A549 (cell line): Measurements from ENCODE around the gene ABHD13. TPM values are rescaled to one million over a fixed set of nuclear protein-coding genes. Genes with fewer than 3 reads are reported as not detected.

Experiments
- ATAC-seq, 2 experiments: fragments of 200-7000 bp in 1 of 2; fragments of >200 bp in 1 of 2; cut with Nextera tagmentation in 1 of 2; cut with Tn5 transposase in 1 of 2; 3 replicates each; pipeline versions ENCODE4 v1.8.0 to v1.9.1; 2018 to 2020; ENCODE audit warnings: mild to moderate bottlenecking in 1 of 2, moderate library complexity in 1 of 2
- CTCF ChIA-PET: fragments of 300-600 bp; sonication (Branson Sonifier 250); formaldehyde crosslinking; extraction: SDS; loops from one replicate; lab custom pipeline; 2021; ENCODE audit warnings: antibody characterized with exemption, inconsistent platforms; lab: Yijun Ruan, JAX
- POLR2A ChIA-PET: fragments of 350-600 bp; formaldehyde crosslinking; extraction: SDS; loops from one replicate; lab custom pipeline; 2021; ENCODE audit warnings: antibody characterized with exemption, inconsistent platforms; lab: Yijun Ruan, JAX
- DNase-seq, 2 experiments: peaks; one replicate each; pipeline versions ENCODE4 v3.0.0 to v3.0.0-alpha.2; 2011 to 2016; ENCODE audit warnings: low read depth in 1 of 2, low spot score in 1 of 2
- FAIRE-seq: peaks from 2 replicates; lab custom pipeline; 2011; peaks lifted over from hg19 to GRCh38; lab: Jason Lieb, UNC
- H3K27ac ChIP-seq, 2 experiments: fragments of >200 bp; sonication (Bioruptor Twin); formaldehyde crosslinking; 3 replicates each; pipeline ENCODE4 v1.5.1; 2016 to 2017
- H3K4me1 ChIP-seq: fragments of >200 bp; sonication (Bioruptor Twin); formaldehyde crosslinking; 3 replicates; pipeline ENCODE4 v1.6.1; 2016
- H3K4me2 ChIP-seq: fragments of >200 bp; sonication (Bioruptor Twin); formaldehyde crosslinking; 3 replicates; pipeline ENCODE4 v1.6.1; 2016
- H3K4me3 ChIP-seq: fragments of >200 bp; sonication (Bioruptor Twin); formaldehyde crosslinking; 3 replicates; pipeline ENCODE4 v1.5.1; 2016
- H3K9me3 ChIP-seq: fragments of >200 bp; sonication (Bioruptor Twin); formaldehyde crosslinking; 3 replicates; pipeline ENCODE4 v1.6.1; 2016
- ATOH8 ChIP-seq: fragments of 250-450 bp; sonication (Bioruptor Pico); IDR thresholded peaks from 2 replicates; pipeline ENCODE4 v1.5.0; 2020; ENCODE audit warnings: low read depth, mild to moderate bottlenecking, moderate library complexity
- BCL3 ChIP-seq: fragments of >200 bp; sonication (Bioruptor Twin); formaldehyde crosslinking; IDR thresholded peaks from 3 replicates; pipeline ENCODE4 v1.6.1; 2016
- CBX2 ChIP-seq: fragments of 200-600 bp; sonication (generic); IDR thresholded peaks from 2 replicates; pipeline ENCODE4 v1.6.1; 2016; ENCODE audit warnings: low read depth, mild to moderate bottlenecking, borderline replicate concordance
- CEBPB ChIP-seq, 2 experiments: fragments of >200 bp in 1 of 2; sonication (Bioruptor Twin) in 1 of 2; formaldehyde crosslinking in 1 of 2; IDR thresholded peaks; 2 replicates each; pipeline ENCODE4 v1.6.1; 2012 to 2016
- CHD4 ChIP-seq: fragments of 200-600 bp; sonication (generic); IDR thresholded peaks from 2 replicates; pipeline ENCODE4 v1.6.1; 2016; ENCODE audit warnings: antibody characterized with exemption, mild to moderate bottlenecking, borderline replicate concordance
- E2F6 ChIP-seq: IDR thresholded peaks from 2 replicates; pipeline ENCODE4 v1.6.1; 2012; ENCODE audit warnings: low read depth, borderline replicate concordance
- EHF ChIP-seq: fragments of 250-450 bp; sonication (Bioruptor Pico); IDR thresholded peaks from 2 replicates; pipeline ENCODE4 v1.5.0; 2020; ENCODE audit warnings: mild to moderate bottlenecking
- EP300 ChIP-seq, 2 experiments: fragments of >200 bp; sonication (Bioruptor Twin); formaldehyde crosslinking; IDR thresholded peaks; 2 replicates in 1 of 2; 3 replicates in 1 of 2; pipeline ENCODE4 v1.6.1; 2016 to 2017
- FOXS1 ChIP-seq: fragments of 250-450 bp; sonication (Bioruptor Pico); IDR thresholded peaks from 2 replicates; pipeline ENCODE4 v1.5.0; 2020; ENCODE audit warnings: mild to moderate bottlenecking, moderate library complexity
- HES2 ChIP-seq: fragments of >200 bp; sonication (Bioruptor Twin); formaldehyde crosslinking; IDR thresholded peaks from 2 replicates; pipeline ENCODE4 v1.6.1; 2016
- HOXB5 ChIP-seq: fragments of 250-450 bp; sonication (Bioruptor Pico); IDR thresholded peaks from 2 replicates; pipeline ENCODE4 v1.5.0; 2020; ENCODE audit warnings: mild to moderate bottlenecking, moderate library complexity
- JUN ChIP-seq, 2 experiments: fragments of >200 bp; sonication (Bioruptor Twin); formaldehyde crosslinking; IDR thresholded peaks; 2 replicates in 1 of 2; 3 replicates in 1 of 2; pipeline ENCODE4 v1.6.1; 2016 to 2017
- JUNB ChIP-seq: fragments of >200 bp; sonication (Bioruptor Twin); formaldehyde crosslinking; IDR thresholded peaks from 2 replicates; pipeline ENCODE4 v1.6.1; 2016
- KDM1A ChIP-seq: fragments of 200-600 bp; sonication (generic); IDR thresholded peaks from 2 replicates; pipeline ENCODE4 v1.6.1; 2016; ENCODE audit warnings: low read depth, mild to moderate bottlenecking
- KDM5A ChIP-seq: fragments of 200-600 bp; sonication (generic); IDR thresholded peaks from 2 replicates; pipeline ENCODE4 v1.6.1; 2016; ENCODE audit warnings: antibody characterized with exemption, mild to moderate bottlenecking
- MAFK ChIP-seq: fragments of 450-650 bp; IDR thresholded peaks from 2 replicates; pipeline ENCODE4 v1.6.1; 2014; ENCODE audit not compliant: partially characterized antibody
- MAX ChIP-seq: IDR thresholded peaks from 2 replicates; pipeline ENCODE4 v1.6.1; 2012
- POLR2AphosphoS2 ChIP-seq: conservative IDR thresholded peaks from 2 replicates; pipeline ENCODE4 v1.6.1; 2012; ENCODE audit warnings: low read length, improper control_type of control experiment, inconsistent platforms
- TFCP2L1 ChIP-seq: fragments of 250-450 bp; sonication (Bioruptor Pico); IDR thresholded peaks from 2 replicates; pipeline ENCODE4 v1.5.0; 2021; ENCODE audit warnings: mild to moderate bottlenecking
- TP53 ChIP-seq: fragments of 250-450 bp; sonication (Bioruptor Pico); IDR thresholded peaks from 2 replicates; pipeline ENCODE4 v1.5.0; 2021; ENCODE audit warnings: mild to moderate bottlenecking, moderate library complexity
- ZSCAN20 ChIP-seq: fragments of 250-450 bp; sonication (Bioruptor Pico); IDR thresholded peaks from 2 replicates; pipeline ENCODE4 v1.8.0; 2022; ENCODE audit warnings: mild to moderate bottlenecking, moderate library complexity
- WGBS: methylation state at CpG from one replicate; pipeline ENCODE4 v1.1.6; 2017; ENCODE audit errors: missing lambda C conversion rate; 5-methylcytosine and 5-hydroxymethylcytosine counted together
- polyA plus RNA-seq, 4 experiments: library from polyadenylated mRNA; depleted of rRNA in 3 of 4; stranded (reverse); fragments of >200 nt; fragmentation: RNase III in 1 of 4; extraction: RNeasy Plus Mini Kit Qiagen cat#74134 plus additional on column Dnase treatment in 1 of 4; gene quantifications; 2 replicates in 3 of 4; 3 replicates in 1 of 4; pipeline ENCODE4 v1.2.3, GENCODE V29; 2011 to 2017

The ABHD13 gene
- polyA plus RNA-seq, 2 of the 4 experiments (the other 2 are of a cell fraction) = 5.7 to 9.7 TPM

GRCh38 chr13:108185223-108185622 lies 33.0 kb upstream of the ABHD13 start:
- DNase-seq (no peak), ATAC-seq (no peak), FAIRE-seq (no peak)
- TF ChIP-seq CEBPB (IDR thresholded peaks at IDR 0.05) = no peak
- no peak for TF ChIP-seq ATOH8 (CRISPR knock-in tag)
- no peak for TF ChIP-seq TP53 (CRISPR knock-in tag)
- TF ChIP-seq CHD4 = no peak
- no peak for TF ChIP-seq EHF (CRISPR knock-in tag)
- TF ChIP-seq POLR2AphosphoS2 = no peak
- Histone ChIP-seq H3K9me3 (no peaks in the 10 kb centered on the region), H3K4me1 (no peaks in the 10 kb centered on the region), H3K4me3 (no peak overlapping the region), H3K4me2 (no peak overlapping the region), H3K27ac (no peak overlapping the region)
- POLR2A ChIA-PET = no interaction called here
- CTCF ChIA-PET = no interaction called here
- WGBS = 44% methylated on average over 3 of the region's 3 CpGs

- CTCF ChIA-PET = no interaction called here
- no peak for ATAC-seq
- WGBS = 0% methylated on average over 2 of the region's 2 CpGs
- peak; percentile 28 for TF ChIP-seq MAFK
- TF ChIP-seq TFCP2L1 (CRISPR knock-in tag) = no peak
- no peak for FAIRE-seq
- POLR2A ChIA-PET = no interaction called here
- Histone ChIP-seq H3K4me1 (no peaks in the 10 kb centered on the region), H3K4me2 (no peak overlapping the region), H3K9me3 (no peaks in the 10 kb centered on the region), H3K27ac (no peak overlapping the region), H3K4me3 (no peak overlapping the region)
- no peak for DNase-seq
These were observed 29.9 kb upstream of the ABHD13 start for GRCh38 chr13:108188260-108188659.

GRCh38 chr13:108190897-108191296 lies 27.3 kb upstream of the ABHD13 start:
- H3K4me2 ChIP-seq = no peak overlapping the region
- H3K9me3 ChIP-seq = no peaks in the 10 kb centered on the region
- ChIA-PET CTCF (interaction anchor here (1.1 kb wide), 1 partner anchor 317 kb away, joined by 3 read pairs; no protein-coding TSS in a partner anchor), POLR2A (interaction anchor here (0.6 kb wide), 1 partner anchor 1231 kb away, joined by 3 read pairs; no protein-coding TSS in a partner anchor)
- no peak for FAIRE-seq
- WGBS = 4% methylated on average over 3 of the region's 3 CpGs
- no peaks in the 10 kb centered on the region for H3K4me1 ChIP-seq
- H3K4me3 ChIP-seq = no peak overlapping the region
- ATAC-seq = no peak
- H3K27ac ChIP-seq = no peak overlapping the region
- TF ChIP-seq JUN (IDR thresholded peaks at IDR 0.05) (no peak), ATOH8 (CRISPR knock-in tag) (no peak), TP53 (CRISPR knock-in tag) (no peak), KDM1A (no peak)
- DNase-seq = no peak

- H3K27ac ChIP-seq = no peak overlapping the region
- CTCF ChIA-PET = no interaction called here
- DNase-seq (no peak), ATAC-seq (no peak), FAIRE-seq (no peak)
- no peak for TF ChIP-seq BCL3
- TF ChIP-seq KDM5A = no peak
- no peak for TF ChIP-seq TFCP2L1 (CRISPR knock-in tag)
- no peaks in the 10 kb centered on the region for H3K4me1 ChIP-seq
- no peaks in the 10 kb centered on the region for H3K9me3 ChIP-seq
- H3K4me3 ChIP-seq = no peak overlapping the region
- POLR2A ChIA-PET = no interaction called here
- H3K4me2 ChIP-seq = no peak overlapping the region
These were observed 24.4 kb upstream of the ABHD13 start for GRCh38 chr13:108193806-108194205.

- ChIA-PET POLR2A (no interaction called here), CTCF (no interaction called here)
- ATAC-seq (no peak), DNase-seq (no peak), FAIRE-seq (no peak)
- Histone ChIP-seq H3K9me3 (no peaks in the 10 kb centered on the region), H3K4me1 (no peaks in the 10 kb centered on the region), H3K4me3 (no peak overlapping the region), H3K4me2 (no peak overlapping the region), H3K27ac (no peak overlapping the region)
- 20% methylated on average over 4 of the region's 5 CpGs for WGBS
- no peak for TF ChIP-seq ZSCAN20
- TF ChIP-seq CEBPB (IDR thresholded peaks at IDR 0.05) = no peak
- TF ChIP-seq E2F6 = no peak
- no peak for TF ChIP-seq TP53 (CRISPR knock-in tag)
- TF ChIP-seq EP300 (IDR thresholded peaks at IDR 0.05) = no peak
- no peak for TF ChIP-seq MAX
- no peak for TF ChIP-seq CBX2
- no peak for TF ChIP-seq FOXS1 (CRISPR knock-in tag)
- TF ChIP-seq JUNB = no peak
- no peak for TF ChIP-seq HOXB5 (CRISPR knock-in tag)
- no peak for TF ChIP-seq HES2
These were observed 23.7 kb upstream of the ABHD13 start for GRCh38 chr13:108194435-108194936.
